RWPE1 (cell line): ENCODE measurements around the gene GARRE1.
A peak's percentile ranks its signal among the peaks of the same experiment; 100 is the strongest.
"Not testable (repeated sequence)": the region's sequence is repeated elsewhere in the genome, so short reads cannot be mapped to it uniquely, and the experiment has no call there.

Experiments used
- CTCF ChIA-PET: fragments of 350-600 bp; sonication (Branson Sonifier 250); formaldehyde crosslinking; extraction: SDS; loops from one replicate; lab custom pipeline; 2021; lab: Yijun Ruan, JAX
- POLR2A ChIA-PET: fragments of 400-600 bp; formaldehyde crosslinking; extraction: SDS; loops from one replicate; lab custom pipeline; 2020; ENCODE audit warnings: antibody characterized with exemption; ENCODE audit not compliant: low non-redundant PET; lab: Yijun Ruan, JAX
- DNase-seq: peaks from one replicate; pipeline ENCODE4 v3.0.0; 2012; ENCODE audit warnings: low spot score
- H3K27ac ChIP-seq: fragments of 450-650 bp; 2 replicates; pipeline ENCODE4 v1.5.1; 2017
- CTCF ChIP-seq: fragments of 450-650 bp; conservative IDR thresholded peaks from 2 replicates; pipeline ENCODE4 v1.5.1; 2017; ENCODE audit warnings: low read depth, mild to moderate bottlenecking

The GARRE1 gene

GRCh38 chr19:34275705-34276104, 21.4 kb downstream of the GARRE1 start:
- POLR2A ChIA-PET: no interaction called here
- CTCF ChIA-PET: no interaction called here
- no peak for DNase-seq
- H3K27ac ChIP-seq: no peak overlapping the region
- TF ChIP-seq CTCF: no peak

GRCh38 chr19:34276614-34277013, 22.3 kb downstream of the GARRE1 start:
- POLR2A ChIA-PET: no interaction called here

GRCh38 chr19:34277244-34277643, 22.9 kb downstream of the GARRE1 start:
- no peak for TF ChIP-seq CTCF
- POLR2A ChIA-PET: no interaction called here
- H3K27ac ChIP-seq: no peak overlapping the region
- DNase-seq: no peak
- CTCF ChIA-PET: no interaction called here

More at GRCh38 chr19:34276614-34277013, 22.3 kb downstream of the GARRE1 start:
- H3K27ac ChIP-seq: no peak overlapping the region
- TF ChIP-seq CTCF: no peak
- CTCF ChIA-PET: no interaction called here
- no peak for DNase-seq

GRCh38 chr19:34278783-34279182, 24.4 kb downstream of the GARRE1 start:
- ChIA-PET POLR2A (no interaction called here), CTCF (interaction anchor here (0.6 kb wide), 1 partner anchor 13 kb away, joined by 10 read pairs; no protein-coding TSS in a partner anchor)

GRCh38 chr19:34281444-34281843, 27.1 kb downstream of the GARRE1 start:
- DNase-seq, POLR2A ChIA-PET, CTCF ChIA-PET: not testable (repeated sequence)

More at GRCh38 chr19:34278783-34279182, 24.4 kb downstream of the GARRE1 start:
- DNase-seq: no peak
- no peak overlapping the region for H3K27ac ChIP-seq
- TF ChIP-seq CTCF: no peak

GRCh38 chr19:34282611-34283519, 28.5 kb downstream of the GARRE1 start:
- no peak overlapping the region for H3K27ac ChIP-seq
- no peak for TF ChIP-seq CTCF
- peak; percentile 38 for DNase-seq
- CTCF ChIA-PET: interaction anchor here (0.6 kb wide), 1 partner anchor 1452 kb away, joined by 3 read pairs; no protein-coding TSS in a partner anchor
- POLR2A ChIA-PET: no interaction called here

More at GRCh38 chr19:34281444-34281843, 27.1 kb downstream of the GARRE1 start:
- H3K27ac ChIP-seq: not testable (repeated sequence)

- ChIA-PET POLR2A (no interaction called here), CTCF (no interaction called here)
- no peak for TF ChIP-seq CTCF
- no peak overlapping the region for H3K27ac ChIP-seq
- DNase-seq: no peak
These were observed 30.2 kb downstream of the GARRE1 start for GRCh38 chr19:34284505-34284904.
